Thoracic aorta (tissue), 2 donors: ENCODE data around the gene LRRC10. TPM values are rescaled to one million over a fixed set of nuclear protein-coding genes. Genes with fewer than 3 reads are reported as not detected.

Source experiments
- ATAC-seq: fragments of 150-250 bp; one replicate; pipeline ENCODE4 v1.8.0; 2017; ENCODE audit warnings: low read depth; ENCODE audit not compliant: insufficient number of reproducible peaks, low FRiP score
- DNase-seq: peaks from one replicate; pipeline ENCODE4 v3.0.0-alpha.2; 2020; ENCODE audit warnings: low spot score
- H3K27ac ChIP-seq, 2 donors: fragments of 200-600 bp; sonication (generic); 1 replicate in 1 of 2; 2 replicates in 1 of 2; pipeline ENCODE4 v1.5.1; 2016; ENCODE audit warnings: mild to moderate bottlenecking in 2 of 2, moderate library complexity in 2 of 2
- H3K27me3 ChIP-seq: fragments of 200-600 bp; sonication (generic); replicated peaks from 2 replicates; pipeline ENCODE4 v1.6.0; 2016; ENCODE audit warnings: mild to moderate bottlenecking; ENCODE audit not compliant: insufficient read depth
- H3K36me3 ChIP-seq: fragments of 200-600 bp; sonication (generic); one replicate; pipeline ENCODE4 v1.5.1; 2016
- H3K4me1 ChIP-seq, 2 donors: fragments of 200-600 bp; sonication (generic); 1 replicate in 1 of 2; 2 replicates in 1 of 2; pipeline versions ENCODE4 v1.5.1 to v1.6.0; 2016; ENCODE audit warnings: low read depth in 2 of 2, mild to moderate bottlenecking in 1 of 2; ENCODE audit not compliant: control insufficient read depth in 1 of 2
- H3K4me3 ChIP-seq: fragments of 200-600 bp; sonication (generic); 2 replicates; pipeline ENCODE4 v1.5.1; 2016; ENCODE audit warnings: mild to moderate bottlenecking
- H3K9me3 ChIP-seq: fragments of 200-600 bp; sonication (generic); 2 replicates; pipeline ENCODE4 v1.5.1; 2016
- CTCF ChIP-seq: fragments of 200-600 bp; sonication (generic); IDR thresholded peaks from one replicate; pipeline ENCODE4 v1.5.1; 2019; ENCODE audit warnings: antibody characterized with exemption
- total RNA-seq, 2 donors: library from RNA; depleted of rRNA; stranded (reverse); fragments of >200 nt; gene quantifications; one replicate each; pipeline versions ENCODE4 v1.1.0 to v1.2.3, GENCODE V29; 2016

The LRRC10 gene
- total RNA-seq, 2 donors from 2014 or later = not detected

GRCh38 chr12:69600804-69601203, 9.9 kb downstream of the LRRC10 start:
- no peak for TF ChIP-seq CTCF
- no peak for ATAC-seq
- H3K36me3 ChIP-seq = peaks cover 41% of the 10 kb centered on the region

GRCh38 chr12:69598174-69598753, 12.4 kb downstream of the LRRC10 start:
- no peaks in the 10 kb centered on the region for H3K27me3 ChIP-seq
- ATAC-seq (no peak), DNase-seq (no peak)
- no peak for TF ChIP-seq CTCF
- peaks cover 51% of the 10 kb centered on the region for H3K36me3 ChIP-seq
- H3K9me3 ChIP-seq = no peaks in the 10 kb centered on the region
- H3K27ac ChIP-seq = no peak overlapping the region
- H3K4me3 ChIP-seq = no peak overlapping the region
- H3K4me1 ChIP-seq = no peaks in the 10 kb centered on the region

More at GRCh38 chr12:69600804-69601203, 9.9 kb downstream of the LRRC10 start:
- no peak overlapping the region for H3K4me3 ChIP-seq
- H3K9me3 ChIP-seq = no peaks in the 10 kb centered on the region
- no peaks in the 10 kb centered on the region for H3K27me3 ChIP-seq
- no peak overlapping the region for H3K27ac ChIP-seq
- no peak for DNase-seq
- no peaks in the 10 kb centered on the region for H3K4me1 ChIP-seq

GRCh38 chr12:69595689-69596088, 15.0 kb downstream of the LRRC10 start:
- no peaks in the 10 kb centered on the region for H3K27me3 ChIP-seq
- no peak overlapping the region for H3K27ac ChIP-seq
- no peak for TF ChIP-seq CTCF
- no peak for ATAC-seq
- no peaks in the 10 kb centered on the region for H3K4me1 ChIP-seq
- H3K36me3 ChIP-seq = peaks cover 55% of the 10 kb centered on the region
- no peak overlapping the region for H3K4me3 ChIP-seq
- no peak for DNase-seq
- no peaks in the 10 kb centered on the region for H3K9me3 ChIP-seq

- no peak for TF ChIP-seq CTCF
- peaks cover 54% of the 10 kb centered on the region for H3K36me3 ChIP-seq
- ATAC-seq = no peak
These were observed 21.6 kb downstream of the LRRC10 start for GRCh38 chr12:69589082-69589481.

GRCh38 chr12:69588527-69588926, 22.2 kb downstream of the LRRC10 start:
- Histone ChIP-seq H3K27me3 (no peaks in the 10 kb centered on the region), H3K9me3 (no peaks in the 10 kb centered on the region), H3K27ac (no peak overlapping the region), H3K36me3 (peaks cover 49% of the 10 kb centered on the region), H3K4me1 (peaks cover 9 to 11% of the 10 kb centered on the region in 2 donors), H3K4me3 (no peak overlapping the region)
- TF ChIP-seq CTCF = no peak
- no peak for ATAC-seq
- no peak for DNase-seq

More at GRCh38 chr12:69589082-69589481, 21.6 kb downstream of the LRRC10 start:
- no peak overlapping the region for H3K27ac ChIP-seq
- peaks cover 9 to 11% of the 10 kb centered on the region in 2 donors for H3K4me1 ChIP-seq
- H3K27me3 ChIP-seq = no peaks in the 10 kb centered on the region
- DNase-seq = no peak
- no peak overlapping the region for H3K4me3 ChIP-seq
- no peaks in the 10 kb centered on the region for H3K9me3 ChIP-seq
